ENCODE results near the gene PHAF1.

The PHAF1 gene

DNA sequence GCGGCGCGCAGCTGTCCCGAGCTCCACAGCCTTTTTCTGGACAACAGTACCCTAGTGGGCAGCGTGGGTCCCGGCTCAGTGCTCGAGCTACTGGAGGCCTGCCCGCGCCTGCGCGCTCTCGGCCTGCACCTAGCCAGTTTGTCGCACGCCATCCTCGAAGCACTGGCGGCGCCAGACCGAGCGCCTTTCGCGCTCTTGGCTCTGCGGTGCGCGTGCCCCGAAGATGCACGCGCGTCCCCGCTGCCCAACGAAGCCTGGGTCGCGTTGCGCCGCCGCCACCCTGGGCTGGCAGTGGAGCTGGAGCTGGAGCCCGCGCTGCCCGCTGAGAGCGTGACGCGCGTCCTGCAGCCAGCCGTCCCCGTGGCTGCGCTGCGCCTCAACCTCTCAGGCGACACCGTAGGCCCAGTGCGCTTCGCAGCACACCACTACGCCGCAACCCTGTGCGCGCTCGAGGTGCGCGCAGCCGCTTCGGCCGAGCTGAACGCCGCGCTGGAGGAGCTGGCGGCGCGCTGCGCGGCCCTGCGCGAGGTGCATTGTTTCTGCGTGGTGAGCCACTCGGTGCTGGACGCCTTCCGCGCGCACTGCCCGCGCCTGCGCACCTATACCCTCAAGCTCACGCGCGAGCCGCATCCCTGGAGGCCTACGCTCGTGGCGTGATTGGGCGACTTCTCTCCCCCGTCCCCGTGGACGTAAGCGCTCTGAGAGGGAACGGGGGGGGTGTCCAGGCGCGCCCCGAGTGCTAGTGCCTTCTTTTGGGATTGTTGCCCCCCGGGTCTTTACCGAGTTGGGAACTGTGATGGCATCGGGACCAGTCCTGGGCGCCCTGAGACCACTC lies 53.6 kb downstream of the PHAF1 start:
- DNase-seq (ENCODE audit: low spot score), result peak; percentile 47

DNA sequence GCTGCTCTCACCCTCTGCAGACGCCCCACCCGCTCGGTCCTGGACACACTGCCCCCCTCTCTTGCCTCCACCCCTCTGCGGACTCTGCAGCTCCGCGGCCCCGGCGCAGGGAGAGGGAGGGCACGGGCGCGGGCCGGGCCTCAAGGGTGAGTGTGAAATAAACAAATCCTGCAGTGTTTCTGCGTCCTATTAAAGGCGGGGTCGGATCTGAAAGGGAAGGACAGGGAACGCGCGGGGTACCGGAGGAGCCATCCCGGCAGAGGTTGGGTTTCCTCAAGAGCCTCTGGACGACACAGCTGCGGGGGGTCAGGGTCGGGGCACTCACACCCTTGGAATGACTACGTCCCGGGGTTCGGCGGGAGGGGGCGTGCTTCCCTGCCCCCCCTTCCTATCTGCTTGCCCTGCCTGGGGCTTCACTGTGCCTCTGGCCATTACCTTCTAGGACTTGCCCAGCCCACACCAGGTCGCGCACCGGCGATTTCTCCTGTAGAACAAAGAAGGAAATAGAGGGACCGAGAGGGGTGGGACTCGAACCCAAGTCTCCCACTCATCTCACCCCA lies 54.3 kb downstream of the PHAF1 start:
- no peak for DNase-seq (ENCODE audit: low spot score)

DNA sequence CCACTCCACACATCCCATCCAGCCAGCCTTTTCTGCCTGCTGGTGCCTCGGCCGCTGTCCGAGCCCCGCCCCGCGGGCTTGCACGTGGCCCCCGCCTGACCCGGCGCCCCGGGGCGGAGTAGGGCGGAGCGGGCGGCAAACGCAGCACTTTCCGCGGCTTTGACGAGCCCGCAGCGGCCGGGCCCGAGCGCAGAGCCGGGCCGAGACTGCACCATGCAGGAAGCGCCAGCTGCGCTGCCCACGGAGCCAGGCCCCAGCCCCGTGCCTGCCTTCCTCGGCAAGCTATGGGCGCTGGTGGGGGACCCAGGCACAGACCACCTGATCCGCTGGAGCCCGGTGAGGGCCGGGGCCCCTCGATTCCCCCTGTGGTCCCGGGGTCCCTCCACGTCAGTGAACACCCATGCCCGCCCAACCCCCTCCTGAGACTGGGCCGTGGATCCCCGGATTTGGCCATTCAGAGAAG lies 54.9 kb downstream of the PHAF1 start, which contains the start of gene HSF4:
Gene HSF4 (plus strand): TSS at position 147 of the 463 bp plus-strand sequence. CDS start 67 bp downstream, at position 214.
- DNase-seq (ENCODE audit: low spot score), result no peak

DNA sequence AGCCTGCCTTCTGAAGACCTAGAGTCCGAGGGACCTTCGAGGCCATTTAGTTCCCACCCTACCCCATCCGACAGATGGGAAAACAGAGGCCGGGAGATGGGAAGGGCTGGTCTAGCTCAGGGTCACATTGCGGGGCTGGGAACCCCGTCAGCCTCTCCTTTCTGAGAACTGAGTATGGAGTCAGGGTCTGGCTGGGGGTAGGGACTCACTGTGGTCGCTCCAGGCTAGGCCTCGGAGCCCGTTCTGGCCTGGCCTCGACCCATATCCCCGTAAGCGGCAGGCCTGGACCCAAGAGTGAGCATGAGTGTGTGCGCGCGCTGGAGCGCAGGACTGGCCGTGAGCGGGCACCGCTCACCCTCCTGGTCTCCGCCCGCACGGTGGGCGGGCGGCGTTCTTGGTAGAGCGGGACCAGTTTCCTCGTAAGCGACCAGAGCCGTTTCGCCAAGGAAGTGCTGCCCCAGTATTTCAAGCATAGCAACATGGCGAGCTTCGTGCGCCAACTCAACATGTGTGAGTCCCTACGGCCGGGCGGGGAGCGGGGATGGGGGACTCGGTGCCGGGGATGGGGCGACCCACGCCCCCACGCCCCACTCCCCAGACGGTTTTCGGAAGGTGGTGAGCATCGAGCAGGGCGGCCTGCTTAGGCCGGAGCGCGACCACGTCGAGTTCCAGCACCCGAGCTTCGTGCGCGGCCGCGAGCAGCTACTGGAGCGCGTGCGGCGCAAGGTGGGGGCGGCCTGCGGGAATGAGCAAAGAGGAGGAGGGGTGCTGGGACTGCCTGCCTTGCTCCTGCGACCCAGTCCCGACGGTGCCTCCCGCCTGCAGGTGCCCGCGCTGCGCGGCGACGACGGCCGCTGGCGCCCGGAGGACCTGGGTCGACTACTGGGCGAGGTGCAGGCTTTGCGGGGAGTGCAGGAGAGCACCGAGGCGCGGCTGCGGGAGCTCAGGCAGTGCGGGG lies 55.7 kb downstream of the PHAF1 start:
- no peak for DNase-seq (ENCODE audit: low spot score)

DNA sequence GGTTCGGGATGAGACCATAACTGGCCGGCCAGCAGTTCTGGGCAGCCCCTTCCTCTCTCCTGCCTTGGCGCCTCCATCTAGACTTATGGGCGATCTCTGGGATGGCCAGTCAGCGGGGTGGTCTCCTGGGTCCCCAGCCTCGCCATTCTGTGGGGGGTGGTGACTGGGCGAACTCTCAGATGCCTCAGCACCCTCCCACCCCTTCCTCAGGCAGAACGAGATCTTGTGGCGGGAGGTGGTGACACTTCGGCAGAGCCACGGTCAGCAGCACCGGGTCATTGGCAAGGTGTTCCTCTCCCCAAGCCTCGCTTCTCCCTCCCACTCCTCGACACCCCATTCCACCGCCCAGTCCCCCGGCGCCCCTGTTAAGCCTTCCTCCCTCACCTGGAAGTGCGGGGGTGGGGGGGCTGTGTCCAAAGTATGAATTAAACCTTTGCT lies 56.4 kb downstream of the PHAF1 start:
- no peak for DNase-seq (ENCODE audit: low spot score)

DNA sequence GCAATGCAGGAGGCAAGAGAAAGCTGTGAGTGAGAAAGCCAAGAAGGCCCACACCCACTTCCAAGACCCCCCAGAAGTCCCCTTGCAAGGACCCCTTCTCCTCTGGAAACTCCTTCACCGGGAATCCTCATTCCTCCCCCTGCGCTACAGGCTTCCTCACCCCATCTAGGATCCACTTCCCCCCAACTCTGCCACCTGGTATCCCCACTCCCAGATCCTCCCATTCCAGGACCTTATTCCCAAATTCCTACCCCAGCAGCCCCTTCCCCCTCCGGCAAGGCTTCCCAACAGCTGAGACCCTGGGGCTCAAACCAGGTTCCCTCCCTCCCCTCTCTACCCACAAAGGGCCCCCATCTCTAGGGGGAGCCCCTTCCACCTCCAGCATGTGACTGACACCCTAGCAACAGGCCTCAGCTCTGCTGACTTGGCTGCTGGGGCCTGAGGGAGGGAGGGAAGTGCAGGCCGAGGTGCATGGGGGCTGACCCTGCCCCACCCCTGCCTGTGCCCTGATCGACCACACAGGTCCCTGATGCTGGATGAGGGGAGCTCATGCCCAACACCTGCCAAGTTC lies 56.9 kb downstream of the PHAF1 start:
- DNase-seq (ENCODE audit: low spot score), result no peak

DNA sequence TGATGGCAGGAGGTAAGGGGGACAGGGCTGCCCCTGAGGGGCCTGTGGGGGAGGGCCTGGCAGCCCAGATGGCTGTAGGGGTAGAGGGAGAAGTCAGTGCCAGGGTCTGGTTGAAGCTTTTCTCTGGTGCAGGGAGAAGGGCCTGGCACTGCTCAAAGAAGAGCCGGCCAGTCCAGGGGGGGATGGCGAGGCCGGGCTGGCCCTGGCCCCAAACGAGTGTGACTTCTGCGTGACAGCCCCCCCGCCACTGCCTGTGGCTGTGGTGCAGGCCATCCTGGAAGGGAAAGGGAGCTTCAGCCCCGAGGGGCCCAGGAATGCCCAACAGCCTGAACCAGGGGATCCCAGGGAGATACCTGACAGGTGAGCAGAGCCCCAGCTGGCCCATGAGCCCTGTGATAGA lies 57.8 kb downstream of the PHAF1 start:
- DNase-seq (ENCODE audit: low spot score), result no peak

DNA sequence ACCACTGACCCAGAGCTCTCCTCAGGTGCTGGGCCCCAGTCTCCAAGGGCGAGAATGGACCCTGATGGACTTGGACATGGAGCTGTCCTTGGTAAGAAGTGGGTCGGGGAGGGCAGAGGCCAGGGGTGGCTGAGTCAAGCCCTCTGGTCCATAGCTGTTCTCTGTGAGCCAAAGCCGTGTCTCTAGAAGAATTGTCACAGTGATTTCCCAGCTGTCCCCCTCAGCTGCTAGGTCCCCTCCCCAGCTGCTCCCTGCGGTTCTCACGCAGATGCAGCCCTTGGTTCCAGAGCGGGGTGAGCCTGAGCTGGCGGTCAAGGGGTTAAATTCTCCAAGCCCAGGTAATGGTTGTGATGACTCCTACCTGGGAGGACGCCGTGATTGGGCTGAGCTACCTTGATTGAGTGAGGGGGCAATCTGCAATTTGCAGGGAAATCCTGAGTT lies 59.3 kb downstream of the PHAF1 start:
- no peak for DNase-seq (ENCODE audit: low spot score)

DNA sequence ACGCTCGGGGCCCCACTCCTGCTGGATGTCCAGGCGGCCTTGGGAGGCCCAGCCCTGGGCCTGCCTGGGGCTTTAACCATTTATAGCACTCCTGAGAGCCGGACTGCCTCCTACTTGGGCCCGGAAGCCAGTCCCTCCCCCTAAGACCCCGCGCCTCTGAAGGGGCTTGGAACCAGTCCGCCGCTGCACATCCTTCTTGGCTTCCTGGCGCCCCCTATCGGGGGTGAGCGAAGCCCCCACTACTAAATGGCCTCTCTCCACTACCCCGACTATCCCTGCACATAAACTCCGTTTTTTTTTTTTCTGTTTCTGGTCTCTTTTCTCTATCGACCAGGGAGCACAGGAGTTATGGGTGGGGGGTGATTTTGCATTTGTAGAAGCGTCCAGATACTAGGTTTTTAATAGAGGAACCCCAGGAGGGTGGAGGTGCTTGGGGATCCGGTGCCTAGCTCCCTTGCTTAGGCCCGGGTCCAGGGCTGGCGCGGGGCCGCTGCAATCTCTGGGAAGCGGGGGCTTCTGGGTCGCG lies 60.0 kb downstream of the PHAF1 start:
- no peak for DNase-seq (ENCODE audit: low spot score)

DNA sequence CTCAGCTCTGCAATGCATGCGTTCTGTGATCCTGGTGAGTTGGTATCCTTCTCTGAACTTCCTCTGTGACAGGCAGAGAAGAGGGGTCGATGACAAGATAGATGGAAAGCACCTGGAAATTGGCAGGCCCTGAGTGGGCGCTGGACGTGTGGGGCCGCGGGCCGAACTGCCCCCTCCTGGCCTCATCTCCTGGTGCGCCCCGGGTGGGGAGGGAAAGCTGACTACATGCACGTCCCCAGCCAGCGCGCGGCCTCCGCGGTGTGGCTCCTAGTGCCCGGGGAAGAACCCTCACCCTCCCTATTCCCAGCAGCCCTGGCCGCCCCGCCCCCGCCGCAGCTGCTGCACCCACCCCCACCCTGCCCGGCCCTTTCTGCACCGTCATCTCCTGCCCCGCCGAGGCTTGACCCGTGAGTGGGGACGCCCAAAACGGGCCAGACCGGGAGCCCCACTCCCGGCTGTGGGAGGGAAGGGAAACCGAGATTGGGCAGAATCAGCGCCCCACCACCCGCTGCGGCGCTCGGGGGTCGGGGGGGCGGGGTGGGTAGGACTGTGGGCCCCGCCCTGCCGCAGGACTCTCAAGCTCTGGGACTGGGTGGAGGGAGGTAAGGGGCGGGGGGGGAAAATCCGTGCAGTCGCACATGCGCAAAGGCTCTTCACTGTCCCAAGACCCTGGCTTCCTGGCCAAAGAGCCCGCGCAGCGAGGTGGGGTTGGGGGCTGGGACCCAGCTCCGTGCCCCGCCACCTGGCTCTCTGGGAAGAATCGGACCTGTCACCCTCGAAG lies 60.6 kb downstream of the PHAF1 start, which contains the start of gene NOL3:
Gene NOL3 (plus strand): TSS at position 371 of the 781 bp plus-strand sequence.
- no peak for DNase-seq (ENCODE audit: low spot score)

DNA sequence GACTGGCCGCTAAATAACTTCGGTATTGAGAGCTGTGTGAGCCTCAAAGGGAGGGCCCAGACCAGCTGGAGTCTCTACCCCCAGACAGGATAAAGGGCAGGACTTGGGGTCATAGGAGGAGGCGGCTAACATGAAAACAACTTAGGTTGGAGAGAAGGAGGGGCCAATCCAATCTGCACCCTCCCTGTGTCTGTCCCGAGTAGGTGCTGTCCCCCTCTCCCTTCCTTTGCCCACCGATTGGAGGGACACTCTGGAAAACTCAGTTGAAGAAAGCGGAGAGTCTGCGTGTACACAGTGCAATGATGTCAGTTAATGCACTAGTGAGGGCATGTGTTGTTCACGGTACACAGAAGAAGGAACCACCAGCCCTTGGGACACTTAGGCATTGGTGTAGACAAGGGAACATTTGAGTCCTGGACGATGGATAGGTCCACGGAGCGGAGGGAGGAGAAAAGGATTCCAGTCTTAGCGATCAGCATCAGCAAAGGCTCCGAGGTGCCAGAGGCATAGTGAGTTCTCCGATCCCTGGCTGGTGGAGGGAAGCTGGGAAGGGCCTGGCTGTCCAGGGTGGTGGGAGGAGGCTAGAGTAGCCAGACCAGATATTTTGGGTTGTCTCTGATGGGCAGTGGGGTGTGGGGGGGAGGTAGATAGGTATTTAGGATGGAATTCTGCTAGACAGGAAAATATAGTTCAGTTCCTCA lies 61.4 kb downstream of the PHAF1 start:
- DNase-seq (ENCODE audit: low spot score), result no peak

DNA sequence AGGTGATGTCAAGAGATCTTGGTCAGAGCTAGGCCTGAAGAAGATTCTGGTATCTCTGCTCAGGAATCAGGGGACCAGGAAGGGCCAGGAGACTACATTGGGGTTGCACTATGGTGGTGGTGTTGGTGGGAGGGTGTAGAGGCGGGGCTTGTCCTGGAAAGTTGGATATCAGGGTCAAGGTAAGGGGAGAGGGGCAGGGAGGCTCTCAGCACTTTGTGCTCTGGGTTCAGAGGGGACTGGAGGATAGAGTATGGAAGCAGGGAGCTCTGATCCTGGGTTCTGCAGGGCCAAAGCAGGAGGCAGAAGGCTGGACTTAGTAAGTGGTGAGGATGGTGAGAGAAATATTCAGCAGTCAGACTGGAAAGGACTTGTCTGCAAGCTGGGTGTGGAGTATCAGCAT lies 63.6 kb downstream of the PHAF1 start:
- no peak for DNase-seq (ENCODE audit: low spot score)

DNA sequence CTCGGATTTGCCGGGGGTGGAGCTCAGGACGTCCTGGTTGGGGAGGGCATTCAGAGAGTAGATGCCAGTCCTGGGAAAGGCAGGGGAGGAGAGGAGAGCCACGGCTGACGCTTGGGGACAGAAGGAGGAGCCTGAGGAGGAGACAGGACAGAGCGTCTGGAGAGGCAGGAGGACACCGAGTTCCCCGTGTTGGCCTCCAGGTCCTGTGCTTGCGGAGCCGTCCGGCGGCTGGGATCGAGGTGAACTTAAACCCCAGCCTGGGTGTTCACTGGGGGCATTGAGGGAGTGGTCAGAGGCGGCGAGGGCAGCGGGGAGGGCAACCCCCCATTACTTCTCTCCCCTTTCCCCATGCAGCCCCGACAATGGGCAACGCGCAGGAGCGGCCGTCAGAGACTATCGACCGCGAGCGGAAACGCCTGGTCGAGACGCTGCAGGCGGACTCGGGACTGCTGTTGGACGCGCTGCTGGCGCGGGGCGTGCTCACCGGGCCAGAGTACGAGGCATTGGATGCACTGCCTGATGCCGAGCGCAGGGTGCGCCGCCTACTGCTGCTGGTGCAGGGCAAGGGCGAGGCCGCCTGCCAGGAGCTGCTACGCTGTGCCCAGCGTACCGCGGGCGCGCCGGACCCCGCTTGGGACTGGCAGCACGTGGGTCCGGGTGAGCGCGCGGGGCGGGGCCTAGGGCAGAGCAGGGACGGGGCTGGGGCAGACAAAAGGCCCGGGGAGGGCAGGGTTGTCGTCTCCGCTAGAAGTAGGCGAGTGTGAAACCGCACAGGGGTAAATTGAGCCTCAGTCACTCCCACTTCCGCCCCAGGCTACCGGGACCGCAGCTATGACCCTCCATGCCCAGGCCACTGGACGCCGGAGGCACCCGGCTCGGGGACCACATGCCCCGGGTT lies 64.3 kb downstream of the PHAF1 start:
- DNase-seq (ENCODE audit: low spot score), result peak; percentile 68

DNA sequence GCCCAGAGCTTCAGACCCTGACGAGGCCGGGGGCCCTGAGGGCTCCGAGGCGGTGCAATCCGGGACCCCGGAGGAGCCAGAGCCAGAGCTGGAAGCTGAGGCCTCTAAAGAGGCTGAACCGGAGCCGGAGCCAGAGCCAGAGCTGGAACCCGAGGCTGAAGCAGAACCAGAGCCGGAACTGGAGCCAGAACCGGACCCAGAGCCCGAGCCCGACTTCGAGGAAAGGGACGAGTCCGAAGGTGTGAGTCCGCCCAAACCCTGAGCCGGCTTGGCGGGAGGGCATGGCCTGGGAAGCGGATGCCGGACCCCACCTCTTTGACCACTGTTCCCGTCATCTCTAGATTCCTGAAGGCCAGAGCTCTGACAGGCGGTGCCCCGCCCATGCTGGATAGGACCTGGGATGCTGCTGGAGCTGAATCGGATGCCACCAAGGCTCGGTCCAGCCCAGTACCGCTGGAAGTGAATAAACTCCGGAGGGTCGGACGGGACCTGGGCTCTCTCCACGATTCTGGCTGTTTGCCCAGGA lies 65.0 kb downstream of the PHAF1 start:
- no peak for DNase-seq (ENCODE audit: low spot score)

DNA sequence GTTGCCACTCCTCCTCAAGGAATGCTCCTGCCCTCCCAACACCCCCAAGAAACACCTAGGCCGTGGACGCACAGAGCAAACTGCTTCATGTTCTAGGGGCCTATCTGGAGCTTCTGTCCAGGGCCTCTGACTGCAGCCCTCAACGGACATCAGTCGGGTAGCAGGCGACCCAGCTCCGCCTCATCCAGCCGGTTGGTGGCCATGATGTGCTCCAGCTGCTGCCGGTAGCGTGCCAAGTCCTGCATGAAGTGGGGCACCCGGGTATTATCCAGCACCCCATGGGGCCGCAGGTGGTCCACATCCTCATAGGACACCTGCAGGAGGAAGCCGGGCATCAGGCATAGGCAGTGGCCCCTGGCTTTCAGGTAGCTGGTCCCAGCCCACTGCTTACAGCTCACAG lies 66.9 kb downstream of the PHAF1 start:
- DNase-seq (ENCODE audit: low spot score), result no peak

DNA sequence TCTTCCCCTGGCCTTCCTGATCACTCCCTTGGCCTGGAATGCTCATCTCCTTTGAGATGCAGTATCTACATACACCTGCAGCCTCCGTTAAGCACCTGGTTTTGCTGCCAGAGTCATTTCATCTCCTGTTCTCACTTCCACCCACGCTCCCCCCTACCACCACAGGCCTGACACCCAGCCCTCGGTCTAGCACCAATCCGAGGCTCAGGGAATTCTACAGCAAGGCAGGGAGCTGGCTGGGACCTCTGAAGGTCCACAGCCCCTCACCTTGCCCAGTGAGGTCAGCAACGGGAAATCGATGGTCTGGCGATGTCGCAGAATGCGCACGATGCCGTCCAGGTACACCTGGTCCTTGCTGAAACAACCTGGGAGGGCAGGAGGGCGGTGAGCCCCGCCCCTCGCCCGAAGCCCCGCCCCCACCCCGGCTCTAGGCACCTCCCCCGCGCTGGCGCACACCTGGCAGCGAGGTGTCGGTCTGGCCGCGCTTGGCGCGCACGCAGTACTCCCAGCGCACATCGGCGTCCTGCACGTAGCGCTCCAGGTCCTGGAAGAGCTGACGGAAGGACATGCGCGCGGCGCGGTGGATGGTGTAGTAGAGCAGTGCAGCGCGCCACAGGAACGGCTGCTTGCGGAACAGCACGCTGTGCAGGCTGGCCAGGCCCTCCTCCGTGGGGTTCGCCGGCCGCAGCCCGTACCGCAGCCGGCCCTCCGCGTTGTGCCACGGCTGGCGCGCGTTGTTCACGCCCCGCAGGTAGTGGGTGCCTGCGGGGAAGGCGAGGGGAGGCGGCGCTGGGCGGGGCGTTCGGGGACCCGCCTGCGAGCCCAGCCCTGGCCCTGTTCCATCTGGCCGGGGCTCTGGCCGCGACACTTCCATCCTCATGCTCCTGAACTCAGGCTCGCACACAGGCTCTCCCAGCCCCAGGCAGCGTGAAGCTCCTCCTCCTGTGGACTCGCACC lies 68.3 kb downstream of the PHAF1 start:
- no peak for DNase-seq (ENCODE audit: low spot score)

DNA sequence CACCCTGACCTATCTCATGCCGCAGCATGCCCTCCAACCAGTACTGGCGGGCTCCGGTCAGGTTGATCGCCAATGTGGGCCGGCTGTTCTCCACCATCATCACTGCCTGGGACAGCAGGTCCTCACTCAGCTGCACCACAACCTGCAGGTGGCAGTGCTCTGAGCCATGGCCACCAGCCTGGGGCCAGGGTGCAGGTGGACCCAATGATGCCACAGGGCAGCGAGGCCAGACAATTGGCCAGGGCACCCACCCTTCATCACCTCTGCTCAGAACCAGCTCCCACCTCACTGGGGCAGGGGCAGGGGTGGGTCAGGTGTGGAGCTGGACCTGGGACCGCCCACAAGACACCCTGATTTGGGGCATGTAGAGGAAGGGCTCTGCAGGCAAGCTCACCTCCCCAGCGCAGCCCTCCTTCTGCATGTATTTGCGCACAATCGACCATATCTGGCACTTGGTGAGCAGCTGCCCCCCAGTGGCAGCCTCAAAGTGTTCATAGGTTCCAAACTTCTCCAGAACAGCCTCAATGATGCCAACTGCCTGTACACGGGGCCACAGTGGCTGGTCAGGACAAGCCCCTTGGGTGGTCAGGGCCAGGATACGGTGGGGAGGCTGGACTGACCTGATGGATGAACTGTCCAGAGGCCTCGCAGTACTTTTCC lies 69.8 kb downstream of the PHAF1 start:
- no peak for DNase-seq (ENCODE audit: low spot score)
